Activated B cell treated with CpG ODN at 0.5 μM for 24 hours (primary cell): ENCODE measurements around the gene IGF2BP2. TPM values are rescaled to one million over a fixed set of nuclear protein-coding genes. Genes with fewer than 3 reads are reported as not detected.

Source experiments
- ATAC-seq: fragments of 200-7000 bp; cut with Tn5 transposase; one replicate; pipeline ENCODE4 v1.10.0; 2021; ENCODE audit warnings: low read depth, mild to moderate bottlenecking, moderate library complexity
- CTCF ChIA-PET: fragments of 350-600 bp; sonication (Branson Sonifier 250); formaldehyde crosslinking; loops from one replicate; lab custom pipeline; 2021; ENCODE audit warnings: antibody characterized with exemption; lab: Charles Lee
- POLR2A ChIA-PET: fragments of 350-600 bp; sonication (Branson Sonifier 250); formaldehyde crosslinking; loops from one replicate; lab custom pipeline; 2021; ENCODE audit warnings: antibody characterized with exemption; lab: Charles Lee
- DNase-seq: peaks from one replicate; pipeline ENCODE4 v3.0.0; 2022
- H3K27ac Mint-ChIP-seq: one replicate; pipeline ENCODE4 v1.8.0; 2020; ENCODE audit warnings: mixed read lengths
- H3K27me3 Mint-ChIP-seq: one replicate; pipeline ENCODE4 v1.8.0; 2021; ENCODE audit warnings: mixed read lengths
- H3K36me3 Mint-ChIP-seq: one replicate; pipeline ENCODE4 v1.8.0; 2021; ENCODE audit warnings: low read depth, mixed read lengths
- H3K4me1 Mint-ChIP-seq: one replicate; pipeline ENCODE4 v1.8.0; 2021; ENCODE audit warnings: mixed read lengths
- H3K4me3 Mint-ChIP-seq: one replicate; pipeline ENCODE4 v1.8.0; 2020; ENCODE audit warnings: mild to moderate bottlenecking, mixed read lengths
- H3K9me3 Mint-ChIP-seq: one replicate; pipeline ENCODE4 v1.8.0; 2020; ENCODE audit warnings: mixed read lengths
- CTCF ChIP-seq: fragments of 200-600 bp; IDR thresholded peaks from one replicate; pipeline ENCODE4 v1.8.0; 2022; ENCODE audit warnings: antibody characterized with exemption, mild to moderate bottlenecking
- intact Hi-C: fragments of 100-400 bp; cut with micrococcal nuclease; formaldehyde crosslinking; loops from one replicate; pipeline ENCODE4 v1.15.1; 2024
- total RNA-seq: library from RNA; stranded (reverse); gene quantifications from 2 replicates; pipeline ENCODE4 v1.2.3, GENCODE V29; 2022

The IGF2BP2 gene
- 0.51 and 0.69 TPM in 2 replicates for total RNA-seq

GRCh38 chr3:185825006-185825638, at the start of gene IGF2BP2:
TSS of gene IGF2BP2 (minus strand) at chr3:185825042. CDS start at chr3:185824960, 82 bp downstream.
- CTCF ChIA-PET = no interaction called here
- peak; percentile 67 for ATAC-seq
- intact Hi-C loops = no loop called here
- Mint-ChIP-seq H3K9me3 (no peaks in the 10 kb centered on the region), H3K27me3 (peaks cover 49% of the 10 kb centered on the region), H3K36me3 (no peaks in the 10 kb centered on the region), H3K4me1 (peaks cover 16% of the 10 kb centered on the region), H3K4me3 (peak within 1 kb of the TSS; percentile 86), H3K27ac (no peak within 1 kb of the TSS)
- POLR2A ChIA-PET = no interaction called here
- TF ChIP-seq CTCF = no peak
- DNase-seq = peak; percentile 44

- ATAC-seq (no peak), DNase-seq (no peak)
- Mint-ChIP-seq H3K4me3 (no peak overlapping the region), H3K9me3 (no peaks in the 10 kb centered on the region), H3K27me3 (peaks cover 13% of the 10 kb centered on the region), H3K4me1 (peaks cover 3% of the 10 kb centered on the region), H3K27ac (no peak overlapping the region), H3K36me3 (no peaks in the 10 kb centered on the region)
- ChIA-PET POLR2A (interaction anchor here (0.6 kb wide), 1 partner anchor 9 kb away, joined by 3 read pairs; no protein-coding TSS in a partner anchor), CTCF (interaction anchor here (0.6 kb wide), 1 partner anchor 741 kb away, joined by 3 read pairs; no protein-coding TSS in a partner anchor)
- intact Hi-C loops = no loop called here
- TF ChIP-seq CTCF = no peak
Measured at GRCh38 chr3:185874119-185874518, 49.3 kb upstream of the IGF2BP2 start.

- DNase-seq (no peak), ATAC-seq (no peak)
- CTCF ChIA-PET = no interaction called here
- no peak for TF ChIP-seq CTCF
- POLR2A ChIA-PET = no interaction called here
- no peaks in the 10 kb centered on the region for H3K9me3 Mint-ChIP-seq
- no peaks in the 10 kb centered on the region for H3K4me1 Mint-ChIP-seq
- peaks cover 5% of the 10 kb centered on the region for H3K27me3 Mint-ChIP-seq
- H3K4me3 Mint-ChIP-seq = no peak overlapping the region
- intact Hi-C loops = no loop called here
- H3K27ac Mint-ChIP-seq = no peak overlapping the region
- H3K36me3 Mint-ChIP-seq = no peaks in the 10 kb centered on the region
Measured at GRCh38 chr3:185867650-185868049, 42.8 kb upstream of the IGF2BP2 start.

GRCh38 chr3:185866995-185867394, 42.2 kb upstream of the IGF2BP2 start:
- no peaks in the 10 kb centered on the region for H3K4me1 Mint-ChIP-seq
- H3K4me3 Mint-ChIP-seq = no peak overlapping the region
- H3K27me3 Mint-ChIP-seq = peaks cover 5% of the 10 kb centered on the region
- ATAC-seq (no peak), DNase-seq (no peak)
- no peaks in the 10 kb centered on the region for H3K36me3 Mint-ChIP-seq
- H3K27ac Mint-ChIP-seq = no peak overlapping the region
- CTCF ChIA-PET = no interaction called here
- intact Hi-C loops = no loop called here
- no peak for TF ChIP-seq CTCF
- POLR2A ChIA-PET = interaction anchor here (0.6 kb wide), 1 partner anchor 10 kb away, joined by 8 read pairs; no protein-coding TSS in a partner anchor
- no peaks in the 10 kb centered on the region for H3K9me3 Mint-ChIP-seq

GRCh38 chr3:185866555-185866954, 41.7 kb upstream of the IGF2BP2 start:
- ATAC-seq (no peak), DNase-seq (no peak)
- Mint-ChIP-seq H3K4me3 (no peak overlapping the region), H3K36me3 (no peaks in the 10 kb centered on the region), H3K27ac (no peak overlapping the region), H3K27me3 (peaks cover 5% of the 10 kb centered on the region), H3K4me1 (no peaks in the 10 kb centered on the region), H3K9me3 (no peaks in the 10 kb centered on the region)
- ChIA-PET CTCF (no interaction called here), POLR2A (interaction anchor here (0.6 kb wide), 1 partner anchor 11 kb away, joined by 8 read pairs; no protein-coding TSS in a partner anchor)
- no peak for TF ChIP-seq CTCF
- intact Hi-C loops = no loop called here
